ENCODE results near the gene SLC45A2. TPM values are rescaled to one million over a fixed set of nuclear protein-coding genes. Genes with fewer than 3 reads are reported as not detected.

The SLC45A2 gene
- total and polyA plus RNA-seq, 9 of the 15 experiments (the other 6 are each of a cell fraction or from before 2014, with no cell fraction given), result 0.03 to 0.29 (median 0.14) TPM; not detected in 4

GRCh38 chr5:34007621-34008600 is 23.4 kb upstream of the SLC45A2 start, which contains the start of gene AMACR (continued):
- TF ChIP-seq E2F8 (IDR thresholded peaks at IDR 0.05; ENCODE audit: low read depth, partially characterized antibody) (no peak), PTBP1 (IDR thresholded peaks at IDR 0.05; ENCODE audit: low read depth, low read length) (no peak), ZNF318 (IDR thresholded peaks at IDR 0.05; ENCODE audit: borderline replicate concordance in 1 of 2, low read depth in 1 of 2) (no peak), MTF1 (CRISPR knock-in tag; IDR thresholded peaks at IDR 0.05; ENCODE audit: borderline replicate concordance) (no peak), ILK (tag; IDR thresholded peaks at IDR 0.05; ENCODE audit: borderline replicate concordance, low read depth) (no peak), MLX (CRISPR knock-in tag; conservative IDR thresholded peaks at IDR 0.05) (no peak), GATAD2B (IDR thresholded peaks at IDR 0.05; ENCODE audit: borderline replicate concordance) (no peak), RBM39 (optimal IDR thresholded peaks at IDR 0.05; ENCODE audit: low read depth, low read length) (no peak), CAMTA2 (CRISPR knock-in tag; conservative IDR thresholded peaks at IDR 0.05) (0 out of 2 replicates have a peak, but pooled peaks have one; percentile 10), SREBF1 (IDR thresholded peaks at IDR 0.05; ENCODE audit: borderline replicate concordance, low read depth, low read length) (no peak), ZNF165 (CRISPR knock-in tag; IDR thresholded peaks at IDR 0.05; ENCODE audit: borderline replicate concordance) (no peak), EZH2 (IDR thresholded peaks at IDR 0.05; ENCODE audit: borderline replicate concordance, low read depth, low read length) (no peak), ZBTB8A (IDR thresholded peaks at IDR 0.05; ENCODE audit: partially characterized antibody) (no peak)

Data from K562 (cell line).